ENCODE data around the gene MXD3. TPM values are rescaled to one million over a fixed set of nuclear protein-coding genes. Genes with fewer than 3 reads are reported as not detected.

The MXD3 gene
- total and polyA plus RNA-seq, 2 donors (not counting 1 experiment from before 2014, with no cell fraction given), result 11.5 to 14.8 TPM

- Histone ChIP-seq H2AFZ (ENCODE audit: insufficient read depth, low read depth, low read length, poor library complexity, severe bottlenecking) (no peak overlapping the region), H3K27ac (ENCODE audit: low read length in 2 of 2) (no peak overlapping the region), H3K36me3 (replicated peaks in 1 of 2; ENCODE audit: control extremely low read depth in 1 of 2, control insufficient read depth in 1 of 2, extremely low read depth in 1 of 2, insufficient read depth in 2 of 2, low read length in 1 of 2) (peaks cover 0 to 79% of the 10 kb centered on the region in 2 experiments), H3K4me1 (ENCODE audit: control insufficient read depth in 2 of 2, insufficient read depth in 2 of 2, low read length in 2 of 2) (peaks cover 0 to 5% of the 10 kb centered on the region in 2 donors), H3K4me3 (ENCODE audit: control extremely low read depth in 1 of 5, extremely low read depth in 1 of 5, insufficient read depth in 1 of 5, low read depth in 2 of 5, low read length in 4 of 5) (no peak overlapping the region), H3K9ac (ENCODE audit: low read length) (no peak overlapping the region), H3K27me3 (replicated peaks in 1 of 4; ENCODE audit: control extremely low read depth in 1 of 4, control insufficient read depth in 3 of 4, insufficient read depth in 4 of 4, low read length in 3 of 4) (no peaks in the 10 kb centered on the region), H4K20me1 (ENCODE audit: control insufficient read depth, insufficient read depth, low read length, poor library complexity, severe bottlenecking) (peaks cover 61% of the 10 kb centered on the region), H3K9me3 (ENCODE audit: control extremely low read depth in 1 of 3, control insufficient read depth in 2 of 3, insufficient read depth in 1 of 3, low read length in 2 of 3) (no peaks in the 10 kb centered on the region), H3K79me2 (ENCODE audit: control insufficient read depth, insufficient read depth, low read length) (peaks cover 62% of the 10 kb centered on the region), H3K4me2 (replicated peaks; ENCODE audit: low read depth, low read length, poor library complexity, severe bottlenecking) (no peak overlapping the region)
- Mint-ChIP-seq H3K27me3 (no peaks in the 10 kb centered on the region), H3K9me3 (ENCODE audit: insufficient read depth) (no peaks in the 10 kb centered on the region), H3K4me3 (no peak overlapping the region), H3K27ac (no peak overlapping the region), H3K4me1 (peaks cover 7% of the 10 kb centered on the region)
- intact Hi-C loops (cut with micrococcal nuclease), result no loop called here
- ChIA-PET CTCF (interaction anchor here (0.7 kb wide), 1 partner anchor 28 kb away, joined by 4 read pairs; no protein-coding TSS in a partner anchor), POLR2A (no interaction called here)
- ATAC-seq (ENCODE audit: low read depth) (no peak), DNase-seq (no peak)
- TF ChIP-seq EZH2 (IDR thresholded peaks at IDR 0.05; ENCODE audit: borderline replicate concordance, insufficient read depth, low read depth, low read length, poor library complexity, severe bottlenecking), result no peak
- no peak for TF ChIP-seq CTCF (IDR thresholded peaks at IDR 0.05)
- WGBS (ENCODE audit: insufficient coverage), result 94% methylated on average over 21 of the region's 22 CpGs
Observed at GRCh38 chr5:177338251-177339106, 26.8 kb upstream of the MXD3 start.

All from B cell (primary cell).